DOHH2 (cell line): ENCODE data around the gene ARHGAP11B.
"Not testable (repeated sequence)": the region's sequence is repeated elsewhere in the genome, so short reads cannot be mapped to it uniquely, and the experiment has no call there.

ENCODE experiments used
- EZH2phosphoT487 ChIP-seq: fragments of 200-600 bp; sonication (generic); IDR thresholded peaks from 2 replicates; pipeline ENCODE4 v1.6.1; 2017; ENCODE audit warnings: borderline replicate concordance, mild to moderate bottlenecking, antibody characterized with exemption, low read length, moderate library complexity, mixed read lengths
- TF ChIP-seq, protein P1 (sequence below): fragments of 200-600 bp; sonication (generic); IDR thresholded peaks from one replicate; pipeline ENCODE4 v1.5.1; 2014; ENCODE audit warnings: antibody characterized with exemption, mild to moderate bottlenecking, low read depth, low read length; ENCODE audit not compliant: poor library complexity, severe bottlenecking

DNA sequence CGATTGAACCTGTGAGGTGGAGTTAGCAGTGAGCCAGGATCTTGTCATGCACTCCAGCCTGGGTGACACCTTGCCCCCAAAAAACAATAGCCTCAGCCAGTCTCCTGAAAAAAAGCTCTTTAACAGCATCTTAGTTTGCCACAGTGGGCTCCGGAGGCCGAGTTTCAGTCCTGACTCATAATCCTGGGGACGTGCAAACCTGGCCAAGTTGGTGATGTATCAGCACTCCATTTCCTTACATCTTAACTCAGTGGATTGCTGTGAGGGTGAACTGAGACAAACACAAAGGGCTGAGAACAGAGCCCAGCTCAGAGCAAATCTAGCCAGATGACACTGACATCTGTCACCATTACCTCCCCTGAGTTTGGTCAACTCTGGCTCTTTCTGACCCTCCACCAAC lies 50.0 kb downstream of the ARHGAP11B start:
- TF ChIP-seq, protein P1, sequence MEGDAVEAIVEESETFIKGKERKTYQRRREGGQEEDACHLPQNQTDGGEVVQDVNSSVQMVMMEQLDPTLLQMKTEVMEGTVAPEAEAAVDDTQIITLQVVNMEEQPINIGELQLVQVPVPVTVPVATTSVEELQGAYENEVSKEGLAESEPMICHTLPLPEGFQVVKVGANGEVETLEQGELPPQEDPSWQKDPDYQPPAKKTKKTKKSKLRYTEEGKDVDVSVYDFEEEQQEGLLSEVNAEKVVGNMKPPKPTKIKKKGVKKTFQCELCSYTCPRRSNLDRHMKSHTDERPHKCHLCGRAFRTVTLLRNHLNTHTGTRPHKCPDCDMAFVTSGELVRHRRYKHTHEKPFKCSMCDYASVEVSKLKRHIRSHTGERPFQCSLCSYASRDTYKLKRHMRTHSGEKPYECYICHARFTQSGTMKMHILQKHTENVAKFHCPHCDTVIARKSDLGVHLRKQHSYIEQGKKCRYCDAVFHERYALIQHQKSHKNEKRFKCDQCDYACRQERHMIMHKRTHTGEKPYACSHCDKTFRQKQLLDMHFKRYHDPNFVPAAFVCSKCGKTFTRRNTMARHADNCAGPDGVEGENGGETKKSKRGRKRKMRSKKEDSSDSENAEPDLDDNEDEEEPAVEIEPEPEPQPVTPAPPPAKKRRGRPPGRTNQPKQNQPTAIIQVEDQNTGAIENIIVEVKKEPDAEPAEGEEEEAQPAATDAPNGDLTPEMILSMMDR, result not testable (repeated sequence)
- not testable (repeated sequence) for TF ChIP-seq EZH2phosphoT487
